Right lobe of liver (tissue), 6 donors: ENCODE measurements around the gene SPP2. TPM values are rescaled to one million over a fixed set of nuclear protein-coding genes. Genes with fewer than 3 reads are reported as not detected.
A peak's percentile ranks its signal among the peaks of the same experiment; 100 is the strongest.

Experiments used
- ATAC-seq, 4 donors: fragments of 200-7000 bp; cut with Tn5 transposase; one replicate each; pipeline ENCODE4 v1.9.1; 2020; ENCODE audit warnings: mild to moderate bottlenecking in 4 of 4, moderate library complexity in 4 of 4
- DNase-seq, 3 donors: peaks; one replicate each; pipeline ENCODE4 v3.0.0-alpha.2; 2020
- H3K27ac ChIP-seq, 3 donors: fragments of 200-600 bp; one replicate each; pipeline ENCODE4 v1.8.0; 2022
- H3K27me3 ChIP-seq, 2 donors: fragments of 200-600 bp; one replicate each; pipeline ENCODE4 v1.8.0; 2022
- H3K36me3 ChIP-seq, 4 donors: fragments of 200-600 bp; sonication (generic) in 1 of 4; one replicate each; pipeline versions ENCODE4 v1.5.1 to v1.8.0; 2017 to 2022; ENCODE audit warnings: control low read depth in 1 of 4
- H3K4me1 ChIP-seq, 4 donors: fragments of 200-600 bp; sonication (generic) in 1 of 4; one replicate each; pipeline versions ENCODE4 v1.5.1 to v1.8.0; 2017 to 2022; ENCODE audit warnings: control low read depth in 1 of 4
- H3K4me3 ChIP-seq, 3 donors: fragments of 200-600 bp; one replicate each; pipeline ENCODE4 v1.8.0; 2022
- H3K9me3 ChIP-seq, 4 donors: fragments of 200-600 bp; sonication (generic) in 1 of 4; one replicate each; pipeline versions ENCODE4 v1.5.1 to v1.8.0; 2017 to 2022; ENCODE audit warnings: control low read depth in 1 of 4
- POLR2A ChIP-seq: fragments of 450-650 bp; IDR thresholded peaks from one replicate; pipeline ENCODE4 v1.6.1; 2017; ENCODE audit warnings: antibody characterized with exemption, mild to moderate bottlenecking
- WGBS: methylation state at CpG from one replicate; pipeline ENCODE4 v1.1.6; 2018; ENCODE audit warnings: low coverage, low lambda C conversion rate; ENCODE audit not compliant: insufficient coverage; ENCODE audit errors: missing lambda C conversion rate; 5-methylcytosine and 5-hydroxymethylcytosine counted together
- intact Hi-C, 2 donors: fragments of 100-400 bp; cut with DNase I; formaldehyde crosslinking; loops; one replicate each; pipeline versions ENCODE4 v1.11.2 to v1.14.1; 2022
- long read RNA-seq: library from polyadenylated mRNA; unstranded; transcript quantifications from one replicate; pipeline ENCODE4 v2.0.0, GENCODE V29; 2019
- total RNA-seq, 6 experiments: library from RNA; depleted of rRNA in 2 of 6; stranded (reverse); fragments of >200 nt in 2 of 6; fragmentation: NEBNext Ultra II Directional in 3 of 6; extraction: Animal tissue kit (Norgen Biotek cat#: 25700) in 3 of 6; gene quantifications; one replicate each; pipeline versions ENCODE4 v1.1.0 to v1.2.4, GENCODE V29; 2016 to 2023
- TF ChIP-seq, protein P1 (sequence below), 4 donors: fragments of 200-600 bp in 3 of 4; fragments of 450-650 bp in 1 of 4; IDR thresholded peaks; one replicate each; pipeline versions ENCODE4 v1.5.1 to v1.8.0; 2016 to 2022; ENCODE audit warnings: antibody characterized with exemption in 4 of 4, mild to moderate bottlenecking in 2 of 4
- donor health status: DM: no; HTN: yes; CAD: no.
- donor health status: DM: no; HTN: no; CAD: no.
- donor health status: DM: no; HTN: no; CAD: no.
- donor health status: DM: no; HTN: yes; CAD: no.
- donor health status: DM: no; HTN: yes; CAD: no.

Gene SPP2, protein sequence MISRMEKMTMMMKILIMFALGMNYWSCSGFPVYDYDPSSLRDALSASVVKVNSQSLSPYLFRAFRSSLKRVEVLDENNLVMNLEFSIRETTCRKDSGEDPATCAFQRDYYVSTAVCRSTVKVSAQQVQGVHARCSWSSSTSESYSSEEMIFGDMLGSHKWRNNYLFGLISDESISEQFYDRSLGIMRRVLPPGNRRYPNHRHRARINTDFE
- 100 to 1,000 TPM in 2 of 6 experiments, 10 to 100 TPM in 4; 31.9 to 177 (median 70.2) TPM for total RNA-seq
- long read RNA-seq, transcript SPP2-201 (8 exons, 1,024 nt) = major isoform, 73 of 76 reads
- long read RNA-seq, partial matches to known transcripts = 0 of 76 reads
- long read RNA-seq, other reads (novel, unspliced or antisense) = 1 of 76 reads

GRCh38 chr2:234050455-234051135 lies at the start of gene SPP2:
SPP2 (plus strand) TSS chr2:234050702; CDS start chr2:234050787, 85 bp downstream.
- WGBS = 24% methylated on average over 8 of the region's 9 CpGs
- TF ChIP-seq, protein P1, sequence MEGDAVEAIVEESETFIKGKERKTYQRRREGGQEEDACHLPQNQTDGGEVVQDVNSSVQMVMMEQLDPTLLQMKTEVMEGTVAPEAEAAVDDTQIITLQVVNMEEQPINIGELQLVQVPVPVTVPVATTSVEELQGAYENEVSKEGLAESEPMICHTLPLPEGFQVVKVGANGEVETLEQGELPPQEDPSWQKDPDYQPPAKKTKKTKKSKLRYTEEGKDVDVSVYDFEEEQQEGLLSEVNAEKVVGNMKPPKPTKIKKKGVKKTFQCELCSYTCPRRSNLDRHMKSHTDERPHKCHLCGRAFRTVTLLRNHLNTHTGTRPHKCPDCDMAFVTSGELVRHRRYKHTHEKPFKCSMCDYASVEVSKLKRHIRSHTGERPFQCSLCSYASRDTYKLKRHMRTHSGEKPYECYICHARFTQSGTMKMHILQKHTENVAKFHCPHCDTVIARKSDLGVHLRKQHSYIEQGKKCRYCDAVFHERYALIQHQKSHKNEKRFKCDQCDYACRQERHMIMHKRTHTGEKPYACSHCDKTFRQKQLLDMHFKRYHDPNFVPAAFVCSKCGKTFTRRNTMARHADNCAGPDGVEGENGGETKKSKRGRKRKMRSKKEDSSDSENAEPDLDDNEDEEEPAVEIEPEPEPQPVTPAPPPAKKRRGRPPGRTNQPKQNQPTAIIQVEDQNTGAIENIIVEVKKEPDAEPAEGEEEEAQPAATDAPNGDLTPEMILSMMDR (IDR thresholded peaks at IDR 0.05) = no peak
- no peak for TF ChIP-seq POLR2A
- DNase-seq = peak in 2 of 3 donors; percentile 62 to 75
- intact Hi-C loops = no loop called here
- H3K4me3 ChIP-seq = peak within 1 kb of the TSS; percentile 12 to 60 (median 48)
- no peaks in the 10 kb centered on the region for H3K9me3 ChIP-seq
- peaks cover 0 to 19% (median 0%) of the 10 kb centered on the region in 4 donors for H3K4me1 ChIP-seq
- H3K27me3 ChIP-seq = no peaks in the 10 kb centered on the region
- H3K27ac ChIP-seq = peak within 1 kb of the TSS in 2 of 3 donors; percentile 54 to 75
- ATAC-seq = peak; percentile 70 to 83 (median 82)
- no peaks in the 10 kb centered on the region for H3K36me3 ChIP-seq

DNA sequence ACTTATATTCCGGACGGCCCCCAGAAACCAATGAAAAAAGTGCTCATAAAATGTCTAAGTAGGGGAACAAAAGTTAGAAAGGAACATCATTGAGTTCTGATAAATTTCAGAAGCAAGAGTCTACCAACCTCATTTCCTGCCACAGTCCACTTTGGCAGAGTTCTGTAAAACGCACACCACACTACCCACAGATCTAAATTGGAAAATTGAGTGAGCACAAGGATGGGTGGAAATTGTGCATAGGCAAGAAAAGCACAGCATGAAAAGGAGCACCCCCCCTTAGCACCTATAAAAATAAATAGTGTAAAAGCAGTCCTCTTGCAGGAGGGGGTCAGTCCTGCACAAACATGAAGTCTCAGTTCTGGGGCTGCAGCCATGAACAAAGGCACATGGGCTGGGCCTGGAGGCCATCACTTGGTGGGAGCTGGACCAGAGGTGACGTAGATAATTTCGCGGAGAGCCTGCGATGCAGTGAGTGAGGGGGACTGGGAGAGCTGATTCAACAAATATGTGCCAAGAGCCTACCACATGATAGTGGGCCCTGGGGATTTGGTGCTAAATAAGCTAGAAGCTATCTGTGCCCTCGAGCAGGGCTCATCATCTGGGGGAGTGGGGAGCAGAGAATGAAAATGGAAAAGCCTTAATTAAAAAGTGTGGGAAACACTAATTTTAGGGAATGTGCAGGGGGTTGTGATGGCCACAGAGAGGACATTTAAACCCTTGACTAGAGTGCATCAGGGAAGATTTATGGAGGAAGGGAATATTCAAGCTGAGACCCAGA lies 48.9 kb upstream of the SPP2 start:
- Histone ChIP-seq H3K27ac (no peak overlapping the region), H3K4me1 (no peaks in the 10 kb centered on the region), H3K36me3 (peaks cover 0 to 46% (median 0%) of the 10 kb centered on the region in 4 donors), H3K4me3 (no peak overlapping the region), H3K27me3 (no peaks in the 10 kb centered on the region), H3K9me3 (no peaks in the 10 kb centered on the region)
- 77% methylated on average over 8 of the region's 8 CpGs for WGBS
- intact Hi-C loops = no loop called here
- DNase-seq (no peak), ATAC-seq (no peak)
- TF ChIP-seq POLR2A = no peak
- TF ChIP-seq, protein P1 (IDR thresholded peaks at IDR 0.05) = no peak

DNA sequence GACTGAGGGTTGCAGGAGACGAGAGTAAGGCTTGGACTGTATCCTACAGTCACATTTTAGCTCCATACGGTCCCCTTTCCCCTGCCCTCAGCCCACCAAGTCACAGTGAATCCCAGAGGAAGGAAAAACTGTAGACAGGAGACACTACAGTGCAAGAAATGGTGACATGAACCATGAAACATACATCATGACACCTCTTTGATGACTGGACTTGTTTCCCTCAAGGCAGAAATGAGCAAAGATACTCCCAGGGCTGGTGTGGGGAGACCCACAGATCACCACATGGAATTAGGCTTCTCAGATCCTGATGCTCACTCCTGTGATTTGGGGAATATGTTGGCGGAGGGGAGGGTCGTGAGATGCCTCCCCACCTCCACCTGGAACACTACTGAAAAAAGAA lies 48.2 kb upstream of the SPP2 start:
- Histone ChIP-seq H3K27me3 (no peaks in the 10 kb centered on the region), H3K4me3 (no peak overlapping the region), H3K4me1 (no peaks in the 10 kb centered on the region), H3K27ac (no peak overlapping the region), H3K9me3 (no peaks in the 10 kb centered on the region), H3K36me3 (peaks cover 0 to 46% (median 0%) of the 10 kb centered on the region in 4 donors)
- ATAC-seq = no peak
- no peak for DNase-seq
- TF ChIP-seq, protein P1 (IDR thresholded peaks at IDR 0.05) = no peak
- TF ChIP-seq POLR2A = no peak
- WGBS = 81% methylated on average over 4 of the region's 4 CpGs
- intact Hi-C loops = no loop called here

- intact Hi-C loops = no loop called here
Measured at GRCh38 chr2:234003972-234004617, 46.4 kb upstream of the SPP2 start.

More at GRCh38 chr2:234003972-234004617, 46.4 kb upstream of the SPP2 start:
- ATAC-seq (no peak), DNase-seq (no peak)
- H3K27ac ChIP-seq = no peak overlapping the region
- H3K4me3 ChIP-seq = no peak overlapping the region
- no peaks in the 10 kb centered on the region for H3K4me1 ChIP-seq
- no peaks in the 10 kb centered on the region for H3K27me3 ChIP-seq
- H3K9me3 ChIP-seq = no peaks in the 10 kb centered on the region
- peaks cover 0 to 37% (median 2%) of the 10 kb centered on the region in 4 donors for H3K36me3 ChIP-seq
- 75% methylated on average over 8 of the region's 8 CpGs for WGBS
- TF ChIP-seq, protein P1 (IDR thresholded peaks at IDR 0.05) = no peak
- no peak for TF ChIP-seq POLR2A
